ENCODE data around the gene TNKS1BP1. TPM values are rescaled to one million over a fixed set of nuclear protein-coding genes. Genes with fewer than 3 reads are reported as not detected.

The TNKS1BP1 gene
- polyA plus RNA-seq, 1 of the 3 experiments (the other 2 are of a cell fraction) = 43.3 TPM

DNA sequence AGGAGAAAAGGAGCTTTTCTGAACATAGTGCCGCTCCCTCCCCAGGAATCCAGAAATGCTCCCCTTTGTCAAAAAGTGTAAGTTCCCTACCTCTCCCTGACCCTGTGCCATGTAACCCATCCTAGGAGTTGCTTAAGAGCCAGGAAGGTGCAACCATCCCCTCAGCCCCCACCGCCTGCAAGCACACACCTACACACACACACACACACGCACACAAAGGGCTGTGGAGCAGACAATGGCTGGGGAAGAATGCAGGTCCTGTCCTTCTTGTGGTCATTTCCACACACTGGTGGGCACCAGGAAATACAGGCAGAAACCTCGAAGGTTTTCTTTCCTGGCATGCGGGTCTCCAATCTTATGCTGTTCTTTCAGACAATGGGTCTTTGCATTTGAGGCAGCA is 14.6 kb upstream of the TNKS1BP1 start:
- Histone ChIP-seq H4K20me1 (ENCODE audit: insufficient read depth) (no peaks in the 10 kb centered on the region), H3K9ac (no peak overlapping the region), H3K9me2 (no peaks in the 10 kb centered on the region), H3K79me2 (ENCODE audit: insufficient read depth) (peaks cover 16% of the 10 kb centered on the region), H3K4me3 (ENCODE audit: low read depth in 2 of 2, low read length in 1 of 2) (no peak overlapping the region), H3K27ac (ENCODE audit: low read depth in 2 of 2, low read length in 1 of 2) (no peak overlapping the region), H3K9me3 (no peaks in the 10 kb centered on the region), H3K27me3 (ENCODE audit: insufficient read depth) (no peaks in the 10 kb centered on the region), H3K4me2 (no peak overlapping the region), H3F3A (replicated peaks; ENCODE audit: insufficient read depth) (no peaks in the 10 kb centered on the region), H3K4me1 (ENCODE audit: control insufficient read depth in 1 of 2, insufficient read depth in 2 of 2, low read depth in 1 of 2, low read length in 1 of 2) (peaks cover 0 to 13% of the 10 kb centered on the region in 2 experiments; a peak in 2 of 4 replicates), H3K36me3 (replicated peaks in 1 of 2; ENCODE audit: control insufficient read depth in 1 of 2, insufficient read depth in 2 of 2, low read length in 1 of 2) (no peaks in the 10 kb centered on the region), H2AFZ (ENCODE audit: low read depth) (no peak overlapping the region)
- ChIA-PET POLR2A (no interaction called here), CTCF (interaction anchor here (1.3 kb wide), 4 partner anchors 9 to 498 kb away, joined by 4 to 5 read pairs (median 4); no protein-coding TSS in a partner anchor)
- TF ChIP-seq YY1 (IDR thresholded peaks at IDR 0.05; ENCODE audit: low read depth) = no peak
- TF ChIP-seq, protein P1, sequence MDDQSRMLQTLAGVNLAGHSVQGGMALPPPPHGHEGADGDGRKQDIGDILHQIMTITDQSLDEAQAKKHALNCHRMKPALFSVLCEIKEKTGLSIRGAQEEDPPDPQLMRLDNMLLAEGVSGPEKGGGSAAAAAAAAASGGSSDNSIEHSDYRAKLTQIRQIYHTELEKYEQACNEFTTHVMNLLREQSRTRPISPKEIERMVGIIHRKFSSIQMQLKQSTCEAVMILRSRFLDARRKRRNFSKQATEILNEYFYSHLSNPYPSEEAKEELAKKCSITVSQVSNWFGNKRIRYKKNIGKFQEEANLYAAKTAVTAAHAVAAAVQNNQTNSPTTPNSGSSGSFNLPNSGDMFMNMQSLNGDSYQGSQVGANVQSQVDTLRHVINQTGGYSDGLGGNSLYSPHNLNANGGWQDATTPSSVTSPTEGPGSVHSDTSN (IDR thresholded peaks at IDR 0.05) = no peak
- TF ChIP-seq MEF2A (IDR thresholded peaks at IDR 0.05; ENCODE audit: borderline replicate concordance, low read depth) = no peak
- no peak for TF ChIP-seq SMC3 (IDR thresholded peaks at IDR 0.05; ENCODE audit: low read depth, low read length)
- TF ChIP-seq, protein P2, sequence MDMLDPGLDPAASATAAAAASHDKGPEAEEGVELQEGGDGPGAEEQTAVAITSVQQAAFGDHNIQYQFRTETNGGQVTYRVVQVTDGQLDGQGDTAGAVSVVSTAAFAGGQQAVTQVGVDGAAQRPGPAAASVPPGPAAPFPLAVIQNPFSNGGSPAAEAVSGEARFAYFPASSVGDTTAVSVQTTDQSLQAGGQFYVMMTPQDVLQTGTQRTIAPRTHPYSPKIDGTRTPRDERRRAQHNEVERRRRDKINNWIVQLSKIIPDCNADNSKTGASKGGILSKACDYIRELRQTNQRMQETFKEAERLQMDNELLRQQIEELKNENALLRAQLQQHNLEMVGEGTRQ (IDR thresholded peaks at IDR 0.05; ENCODE audit: borderline replicate concordance, low read depth, low read length) = no peak
- no peak for TF ChIP-seq NRF1 (IDR thresholded peaks at IDR 0.05; ENCODE audit: low read depth, low read length)
- no peak for TF ChIP-seq RFX5 (IDR thresholded peaks at IDR 0.05; ENCODE audit: low read length)
- no peak for TF ChIP-seq GABPA (IDR thresholded peaks at IDR 0.05; ENCODE audit: low read depth)
- TF ChIP-seq RAD21 (IDR thresholded peaks at IDR 0.05; ENCODE audit: low read length) = no peak
- TF ChIP-seq ELF1 (IDR thresholded peaks at IDR 0.05) = no peak
- TF ChIP-seq, protein P3, sequence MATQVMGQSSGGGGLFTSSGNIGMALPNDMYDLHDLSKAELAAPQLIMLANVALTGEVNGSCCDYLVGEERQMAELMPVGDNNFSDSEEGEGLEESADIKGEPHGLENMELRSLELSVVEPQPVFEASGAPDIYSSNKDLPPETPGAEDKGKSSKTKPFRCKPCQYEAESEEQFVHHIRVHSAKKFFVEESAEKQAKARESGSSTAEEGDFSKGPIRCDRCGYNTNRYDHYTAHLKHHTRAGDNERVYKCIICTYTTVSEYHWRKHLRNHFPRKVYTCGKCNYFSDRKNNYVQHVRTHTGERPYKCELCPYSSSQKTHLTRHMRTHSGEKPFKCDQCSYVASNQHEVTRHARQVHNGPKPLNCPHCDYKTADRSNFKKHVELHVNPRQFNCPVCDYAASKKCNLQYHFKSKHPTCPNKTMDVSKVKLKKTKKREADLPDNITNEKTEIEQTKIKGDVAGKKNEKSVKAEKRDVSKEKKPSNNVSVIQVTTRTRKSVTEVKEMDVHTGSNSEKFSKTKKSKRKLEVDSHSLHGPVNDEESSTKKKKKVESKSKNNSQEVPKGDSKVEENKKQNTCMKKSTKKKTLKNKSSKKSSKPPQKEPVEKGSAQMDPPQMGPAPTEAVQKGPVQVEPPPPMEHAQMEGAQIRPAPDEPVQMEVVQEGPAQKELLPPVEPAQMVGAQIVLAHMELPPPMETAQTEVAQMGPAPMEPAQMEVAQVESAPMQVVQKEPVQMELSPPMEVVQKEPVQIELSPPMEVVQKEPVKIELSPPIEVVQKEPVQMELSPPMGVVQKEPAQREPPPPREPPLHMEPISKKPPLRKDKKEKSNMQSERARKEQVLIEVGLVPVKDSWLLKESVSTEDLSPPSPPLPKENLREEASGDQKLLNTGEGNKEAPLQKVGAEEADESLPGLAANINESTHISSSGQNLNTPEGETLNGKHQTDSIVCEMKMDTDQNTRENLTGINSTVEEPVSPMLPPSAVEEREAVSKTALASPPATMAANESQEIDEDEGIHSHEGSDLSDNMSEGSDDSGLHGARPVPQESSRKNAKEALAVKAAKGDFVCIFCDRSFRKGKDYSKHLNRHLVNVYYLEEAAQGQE (IDR thresholded peaks at IDR 0.05; ENCODE audit: low read depth, low read length) = no peak
- TF ChIP-seq, protein P4, sequence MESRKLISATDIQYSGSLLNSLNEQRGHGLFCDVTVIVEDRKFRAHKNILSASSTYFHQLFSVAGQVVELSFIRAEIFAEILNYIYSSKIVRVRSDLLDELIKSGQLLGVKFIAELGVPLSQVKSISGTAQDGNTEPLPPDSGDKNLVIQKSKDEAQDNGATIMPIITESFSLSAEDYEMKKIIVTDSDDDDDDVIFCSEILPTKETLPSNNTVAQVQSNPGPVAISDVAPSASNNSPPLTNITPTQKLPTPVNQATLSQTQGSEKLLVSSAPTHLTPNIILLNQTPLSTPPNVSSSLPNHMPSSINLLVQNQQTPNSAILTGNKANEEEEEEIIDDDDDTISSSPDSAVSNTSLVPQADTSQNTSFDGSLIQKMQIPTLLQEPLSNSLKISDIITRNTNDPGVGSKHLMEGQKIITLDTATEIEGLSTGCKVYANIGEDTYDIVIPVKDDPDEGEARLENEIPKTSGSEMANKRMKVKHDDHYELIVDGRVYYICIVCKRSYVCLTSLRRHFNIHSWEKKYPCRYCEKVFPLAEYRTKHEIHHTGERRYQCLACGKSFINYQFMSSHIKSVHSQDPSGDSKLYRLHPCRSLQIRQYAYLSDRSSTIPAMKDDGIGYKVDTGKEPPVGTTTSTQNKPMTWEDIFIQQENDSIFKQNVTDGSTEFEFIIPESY (IDR thresholded peaks at IDR 0.05; ENCODE audit: borderline replicate concordance, low read depth) = no peak
- WGBS (ENCODE audit: low lambda C conversion rate) = 80% methylated on average over 5 of the region's 5 CpGs
- no peak for DNase-seq
